ENCODE results near the gene MEGF6.

The MEGF6 gene

GRCh38 chr1:3540876-3541275 lies 70.4 kb downstream of the MEGF6 start:
- no peak for DNase-seq (ENCODE audit: low read depth)

- no peak for DNase-seq (ENCODE audit: low read depth)
Measured at GRCh38 chr1:3539707-3540425, 71.4 kb downstream of the MEGF6 start.

- no peak for DNase-seq (ENCODE audit: low read depth)
Measured at GRCh38 chr1:3537359-3537758, 73.9 kb downstream of the MEGF6 start.

GRCh38 chr1:3536420-3537195 lies 74.7 kb downstream of the MEGF6 start:
- DNase-seq (ENCODE audit: low read depth): no peak

- DNase-seq (ENCODE audit: low read depth): no peak
Measured at GRCh38 chr1:3535732-3536131, 75.6 kb downstream of the MEGF6 start.

GRCh38 chr1:3534803-3535637 lies 76.3 kb downstream of the MEGF6 start:
- no peak for DNase-seq (ENCODE audit: low read depth)

- DNase-seq (ENCODE audit: low read depth): no peak
Measured at GRCh38 chr1:3533067-3534048, 78.0 kb downstream of the MEGF6 start.

- no peak for DNase-seq (ENCODE audit: low read depth)
Measured at GRCh38 chr1:3531928-3532327, 79.4 kb downstream of the MEGF6 start.

- DNase-seq (ENCODE audit: low read depth): peak; percentile 39
Measured at GRCh38 chr1:3530926-3531818, 80.1 kb downstream of the MEGF6 start.

- DNase-seq (ENCODE audit: low read depth): no peak
Measured at GRCh38 chr1:3530086-3530925, 81.0 kb downstream of the MEGF6 start.

- DNase-seq (ENCODE audit: low read depth): no peak
Measured at GRCh38 chr1:3529099-3529729, 82.1 kb downstream of the MEGF6 start.

- DNase-seq (ENCODE audit: low read depth): no peak
Measured at GRCh38 chr1:3527774-3528173, 83.5 kb downstream of the MEGF6 start.

GRCh38 chr1:3525551-3526482 lies 85.5 kb downstream of the MEGF6 start:
- DNase-seq (ENCODE audit: low read depth): no peak

GRCh38 chr1:3524556-3525203 lies 86.6 kb downstream of the MEGF6 start:
- no peak for DNase-seq (ENCODE audit: low read depth)

- no peak for DNase-seq (ENCODE audit: low read depth)
Measured at GRCh38 chr1:3523980-3524379, 87.3 kb downstream of the MEGF6 start.

- no peak for DNase-seq (ENCODE audit: low read depth)
Measured at GRCh38 chr1:3522564-3523265, 88.6 kb downstream of the MEGF6 start.

GRCh38 chr1:3522112-3522511 lies 89.2 kb downstream of the MEGF6 start:
- no peak for DNase-seq (ENCODE audit: low read depth)

Measured in CMK (cell line).